H1 (cell line): Measurements from ENCODE around the gene SETDB2. TPM values are rescaled to one million over a fixed set of nuclear protein-coding genes. Genes with fewer than 3 reads are reported as not detected.

Experiments used
- CTCF ChIA-PET: fragments of 300-600 bp; sonication (Branson Sonifier 250); formaldehyde crosslinking; loops from one replicate; lab custom pipeline; 2021; ENCODE audit not compliant: partially characterized antibody; lab: Charles Lee
- POLR2A ChIA-PET: fragments of 300-600 bp; sonication (Branson Sonifier 250); formaldehyde crosslinking; loops from one replicate; lab custom pipeline; 2021; ENCODE audit warnings: inconsistent platforms; ENCODE audit not compliant: partially characterized antibody; lab: Charles Lee
- DNase-seq, 2 experiments: peaks; one replicate each; pipeline versions ENCODE4 v3.0.0 to v3.0.0-alpha.2; 2010 to 2022; ENCODE audit warnings: low spot score in 2 of 2, low read depth in 1 of 2, mixed read lengths in 1 of 2
- FAIRE-seq: peaks from 2 replicates; lab custom pipeline; 2011; peaks lifted over from hg19 to GRCh38; lab: Jason Lieb, UNC
- H2AFZ ChIP-seq: 2 replicates; pipeline ENCODE4 v1.8.1; 2012; ENCODE audit warnings: low read length, inconsistent platforms
- H2AK5ac ChIP-seq: 2 replicates; pipeline ENCODE4 v1.6.1; 2013; ENCODE audit warnings: low read depth, low read length
- H2BK120ac ChIP-seq: replicated peaks from 2 replicates; pipeline ENCODE3; 2013; ENCODE audit warnings: low read depth, low read length, inconsistent platforms
- H2BK12ac ChIP-seq: 2 replicates; pipeline ENCODE4 v1.6.1; 2013; ENCODE audit warnings: low read depth, low read length
- H2BK15ac ChIP-seq: 2 replicates; pipeline ENCODE4 v1.6.1; 2013; ENCODE audit warnings: low read length
- H2BK20ac ChIP-seq: 2 replicates; pipeline ENCODE4 v1.6.1; 2013; ENCODE audit warnings: low read length
- H2BK5ac ChIP-seq: 2 replicates; pipeline ENCODE4 v1.6.1; 2013; ENCODE audit warnings: low read depth, low read length
- H3K14ac ChIP-seq: 2 replicates; pipeline ENCODE4 v1.6.1; 2013; ENCODE audit warnings: inconsistent platforms; ENCODE audit not compliant: insufficient read length
- H3K18ac ChIP-seq: 2 replicates; pipeline ENCODE4 v1.6.1; 2013; ENCODE audit warnings: low read length; ENCODE audit errors: extremely low read depth
- H3K23ac ChIP-seq: 2 replicates; pipeline ENCODE4 v1.6.1; 2013; ENCODE audit warnings: inconsistent platforms; ENCODE audit not compliant: insufficient read length
- H3K23me2 ChIP-seq: 2 replicates; pipeline ENCODE4 v1.6.1; 2013; ENCODE audit warnings: low read depth, low read length
- H3K27ac ChIP-seq: 2 replicates; pipeline ENCODE4 v1.6.1; 2011; ENCODE audit warnings: low read depth, low read length, inconsistent platforms
- H3K27me3 ChIP-seq, 4 experiments: replicated peaks in 1 of 4; 1 replicate in 1 of 4; 2 replicates in 3 of 4; pipeline versions ENCODE4 v1.6.1 to v1.8.1; 2011 to 2013; ENCODE audit warnings: low read length in 3 of 4, mild to moderate bottlenecking in 3 of 4, inconsistent platforms in 2 of 4, mixed read lengths in 2 of 4, moderate library complexity in 1 of 4; ENCODE audit not compliant: control insufficient read depth in 3 of 4, insufficient read depth in 3 of 4; ENCODE audit errors: extremely low read depth in 1 of 4
- H3K36me3 ChIP-seq, 4 experiments: 2 replicates each; pipeline versions ENCODE4 v1.6.1 to v1.8.1; 2011 to 2013; ENCODE audit warnings: mild to moderate bottlenecking in 4 of 4, low read length in 3 of 4, moderate library complexity in 2 of 4, control low read depth in 1 of 4, inconsistent platforms in 1 of 4; ENCODE audit not compliant: insufficient read depth in 4 of 4, control insufficient read depth in 2 of 4
- H3K4ac ChIP-seq: replicated peaks from 2 replicates; pipeline ENCODE3; 2013; ENCODE audit warnings: low read length, low read depth, mixed read lengths, inconsistent platforms; ENCODE audit not compliant: insufficient read length
- H3K4me1 ChIP-seq, 4 experiments: replicated peaks in 1 of 4; 1 replicate in 1 of 4; 2 replicates in 3 of 4; pipeline versions ENCODE4 v1.6.1 to v1.8.1; 2011 to 2013; ENCODE audit warnings: low read length in 3 of 4, inconsistent platforms in 2 of 4, mixed read lengths in 1 of 4; ENCODE audit not compliant: insufficient read depth in 4 of 4, control insufficient read depth in 3 of 4
- H3K4me2 ChIP-seq, 2 experiments: 2 replicates each; pipeline versions ENCODE4 v1.6.1 to v1.8.1; 2011 to 2013; ENCODE audit warnings: low read depth in 2 of 2, low read length in 2 of 2, control low read depth in 1 of 2, inconsistent platforms in 1 of 2, mild to moderate bottlenecking in 1 of 2; ENCODE audit not compliant: insufficient read depth in 1 of 2
- H3K4me3 ChIP-seq, 4 experiments: fragments of 200-600, 300-600 bp in 1 of 4; sonication (generic), shearing (Covaris generic), sonication (Bioruptor Twin) in 1 of 4; 2 replicates each; pipeline versions ENCODE4 v1.5.1 to v1.8.1; 2011 to 2016; ENCODE audit warnings: low read length in 4 of 4, low read depth in 3 of 4, control low read depth in 2 of 4, inconsistent platforms in 2 of 4, mild to moderate bottlenecking in 2 of 4, mixed read lengths in 1 of 4, moderate library complexity in 1 of 4; ENCODE audit not compliant: insufficient read depth in 2 of 4; ENCODE audit errors: extremely low read depth in 1 of 4
- H3K56ac ChIP-seq: replicated peaks from 2 replicates; pipeline ENCODE3; 2013; ENCODE audit warnings: low read depth, mild to moderate bottlenecking, mixed read lengths, low read length, inconsistent platforms; ENCODE audit not compliant: insufficient read length
- H3K79me1 ChIP-seq: 2 replicates; pipeline ENCODE4 v1.6.1; 2013; ENCODE audit warnings: low read depth, low read length, control low read depth
- H3K79me2 ChIP-seq, 2 experiments: 2 replicates each; pipeline versions ENCODE4 v1.6.1 to v1.8.1; 2012 to 2013; ENCODE audit warnings: low read length in 2 of 2, mild to moderate bottlenecking in 2 of 2, inconsistent platforms in 1 of 2; ENCODE audit not compliant: insufficient read depth in 2 of 2, control insufficient read depth in 1 of 2
- H3K9ac ChIP-seq, 4 experiments: replicated peaks in 1 of 4; 1 replicate in 1 of 4; 2 replicates in 3 of 4; pipeline versions ENCODE4 v1.6.1 to v1.8.1; 2011 to 2013; ENCODE audit warnings: low read depth in 3 of 4, low read length in 3 of 4, control low read depth in 2 of 4, mild to moderate bottlenecking in 2 of 4, moderate library complexity in 2 of 4, inconsistent platforms in 1 of 4; ENCODE audit errors: extremely low read depth in 1 of 4
- H3K9me3 ChIP-seq, 2 experiments: 2 replicates each; pipeline versions ENCODE4 v1.6.1 to v1.8.1; 2012 to 2013; ENCODE audit warnings: mild to moderate bottlenecking in 2 of 2, moderate library complexity in 2 of 2, control low read depth in 1 of 2, inconsistent platforms in 1 of 2, low read depth in 1 of 2, low read length in 1 of 2, mixed read lengths in 1 of 2; ENCODE audit not compliant: insufficient read depth in 2 of 2
- H4K20me1 ChIP-seq, 2 experiments: replicated peaks in 1 of 2; 2 replicates each; pipeline versions ENCODE3 to v1.8.1; 2011 to 2013; ENCODE audit warnings: inconsistent platforms in 2 of 2, low read length in 2 of 2, mild to moderate bottlenecking in 1 of 2; ENCODE audit not compliant: insufficient read depth in 2 of 2, control insufficient read depth in 1 of 2
- H4K5ac ChIP-seq: 2 replicates; pipeline ENCODE4 v1.6.1; 2013; ENCODE audit warnings: low read length, low read depth, mixed read lengths, inconsistent platforms; ENCODE audit not compliant: insufficient read length
- H4K8ac ChIP-seq: 2 replicates; pipeline ENCODE4 v1.8.0; 2013; ENCODE audit warnings: mild to moderate bottlenecking, moderate library complexity, low read length, inconsistent platforms; ENCODE audit not compliant: insufficient read depth; ENCODE audit errors: extremely low read depth
- H4K91ac ChIP-seq: replicated peaks from 2 replicates; pipeline ENCODE3; 2013; ENCODE audit warnings: low read length, mixed read lengths, inconsistent platforms; ENCODE audit not compliant: insufficient read length
- ATF2 ChIP-seq: IDR thresholded peaks from 2 replicates; pipeline ENCODE4 v1.6.1; 2012; ENCODE audit warnings: low read length, inconsistent platforms
- CREB1 ChIP-seq: IDR thresholded peaks from 2 replicates; pipeline ENCODE4 v1.6.1; 2012; ENCODE audit warnings: inconsistent platforms
- CTBP2 ChIP-seq: IDR thresholded peaks from 2 replicates; pipeline ENCODE4 v1.7.0; 2011; ENCODE audit warnings: borderline replicate concordance, mild to moderate bottlenecking, moderate library complexity, mixed read lengths, low read length; ENCODE audit not compliant: insufficient read depth, insufficient read length
- KDM4A ChIP-seq: IDR thresholded peaks from one replicate; pipeline ENCODE4 v1.7.1; 2012; ENCODE audit warnings: low read depth, mild to moderate bottlenecking, moderate library complexity, low read length, inconsistent platforms; ENCODE audit not compliant: severe bottlenecking
- POLR2AphosphoS5 ChIP-seq: IDR thresholded peaks from 2 replicates; pipeline ENCODE4 v1.6.1; 2011; ENCODE audit warnings: low read depth, low read length
- POU5F1 ChIP-seq: IDR thresholded peaks from 2 replicates; pipeline ENCODE4 v1.6.1; 2011; ENCODE audit warnings: low read depth, mild to moderate bottlenecking, low read length, moderate library complexity
- RBBP5 ChIP-seq: IDR thresholded peaks from 2 replicates; pipeline ENCODE4 v1.7.1; 2012; ENCODE audit warnings: low read depth, mild to moderate bottlenecking, inconsistent platforms, low read length, moderate library complexity, borderline replicate concordance
- RFX5 ChIP-seq: IDR thresholded peaks from 2 replicates; pipeline ENCODE4 v1.6.1; 2011; ENCODE audit warnings: low read depth, low read length, improper control_type of control experiment, borderline replicate concordance
- SP1 ChIP-seq: IDR thresholded peaks from 2 replicates; pipeline ENCODE4 v1.6.1; 2011; ENCODE audit warnings: low read depth, low read length
- SP4 ChIP-seq: IDR thresholded peaks from 2 replicates; pipeline ENCODE4 v1.6.1; 2012; ENCODE audit warnings: low read length, inconsistent platforms
- SUZ12 ChIP-seq: fragments of 200-600 bp; sonication (generic); IDR thresholded peaks from 2 replicates; pipeline ENCODE4 v1.6.1; 2012; ENCODE audit warnings: mild to moderate bottlenecking, inconsistent platforms, low read length, moderate library complexity, mixed read lengths
- TAF7 ChIP-seq: optimal IDR thresholded peaks from 2 replicates; pipeline ENCODE3; 2011; ENCODE audit warnings: low read depth, mild to moderate bottlenecking, inconsistent platforms, low read length, moderate library complexity, borderline replicate concordance
- TBP ChIP-seq: IDR thresholded peaks from 2 replicates; pipeline ENCODE4 v1.6.1; 2011; ENCODE audit warnings: low read depth, low read length, improper control_type of control experiment
- TEAD4 ChIP-seq: IDR thresholded peaks from 2 replicates; pipeline ENCODE4 v1.6.1; 2012; ENCODE audit warnings: low read depth, low read length, inconsistent platforms, mixed read lengths
- WGBS, 2 experiments: shearing (Covaris generic) in 1 of 2; methylation state at CpG; one replicate each; pipeline versions ENCODE4 v1.1.6 to v1.1.7; 2013 to 2015; ENCODE audit warnings: low lambda C conversion rate in 2 of 2, mixed read lengths in 2 of 2, inconsistent platforms in 1 of 2, low coverage in 1 of 2, missing lambda C conversion rate in 1 of 2; ENCODE audit not compliant: insufficient replicate concordance in 2 of 2, insufficient coverage in 1 of 2, insufficient read length in 1 of 2; ENCODE audit errors: extremely low coverage in 1 of 2, missing lambda C conversion rate in 1 of 2; 5-methylcytosine and 5-hydroxymethylcytosine counted together
- polyA plus RNA-seq, 7 experiments: library from polyadenylated mRNA; depleted of rRNA in 3 of 7; stranded (reverse) in 5 of 7; unstranded in 2 of 7; fragments of >200 nt in 5 of 7; fragments of 200-250 nt in 2 of 7; gene quantifications; 1 replicate in 5 of 7; 2 replicates in 1 of 7; 4 replicates in 1 of 7; pipeline versions ENCODE4 v1.2.1 to v1.2.3, GENCODE V29; 2011 to 2013; ENCODE audit warnings: missing spikeins in 2 of 7, mixed read lengths in 2 of 7
- total RNA-seq: library from RNA; stranded (reverse); fragmentation: NEBNext Ultra II Directional; extraction: Animal tissue kit (Norgen Biotek cat#: 25700); gene quantifications from 2 replicates; pipeline ENCODE4 v1.2.1, GENCODE V29; 2021

SETDB2 gene
- total and polyA plus RNA-seq, 2 of the 8 experiments (the other 6 are each of a cell fraction or from before 2014, with no cell fraction given), result 1.2 to 6.1 TPM

GRCh38 chr13:49409008-49409407 is 35.1 kb upstream of the SETDB2 start:
- no peak overlapping the region for H3K4ac ChIP-seq
- no peak overlapping the region for H4K8ac ChIP-seq
- no peak overlapping the region for H3K23ac ChIP-seq
- H4K20me1 ChIP-seq, result peaks cover 0 to 3% of the 10 kb centered on the region in 2 experiments
- no peak overlapping the region for H2BK15ac ChIP-seq
- no peak overlapping the region for H3K18ac ChIP-seq
- H3K23me2 ChIP-seq, result no peaks in the 10 kb centered on the region
- no peaks in the 10 kb centered on the region for H3K9me3 ChIP-seq
- no peak overlapping the region for H2AFZ ChIP-seq
- H4K91ac ChIP-seq, result no peak overlapping the region
- H3K9ac ChIP-seq, result no peak overlapping the region
- H2BK5ac ChIP-seq, result no peak overlapping the region
- H3K79me2 ChIP-seq, result no peaks in the 10 kb centered on the region
- no peak overlapping the region for H3K27ac ChIP-seq
- POLR2A ChIA-PET, result no interaction called here
- 85% methylated on average over 3 of the region's 3 CpGs; no CpG with 5 or more reads in 1 of the 2 experiments for WGBS, 2 experiments
- no peak overlapping the region for H3K56ac ChIP-seq
- no peak overlapping the region for H3K14ac ChIP-seq
- no peak overlapping the region for H3K4me3 ChIP-seq
- no peak overlapping the region for H2AK5ac ChIP-seq
- H2BK120ac ChIP-seq, result no peak overlapping the region
- no peak overlapping the region for H3K4me2 ChIP-seq
- H3K4me1 ChIP-seq, result peaks cover 0 to 5% (median 2%) of the 10 kb centered on the region in 4 experiments; a peak in 4 of 7 replicates
- H4K5ac ChIP-seq, result no peak overlapping the region
- H2BK12ac ChIP-seq, result no peak overlapping the region
- CTCF ChIA-PET, result no interaction called here
- H3K27me3 ChIP-seq, result peaks cover 15 to 51% (median 33%) of the 10 kb centered on the region in 4 experiments
- H2BK20ac ChIP-seq, result no peak overlapping the region
- FAIRE-seq (no peak), DNase-seq (no peak)
- H3K79me1 ChIP-seq, result no peaks in the 10 kb centered on the region
- H3K36me3 ChIP-seq, result no peaks in the 10 kb centered on the region
- TF ChIP-seq TEAD4 (no peak), POU5F1 (no peak), CREB1 (no peak), SP4 (no peak), TBP (no peak), CTBP2 (no peak), SUZ12 (no peak), RBBP5 (no peak), KDM4A (no peak), ATF2 (no peak), RFX5 (no peak), POLR2AphosphoS5 (no peak), TAF7 (no peak), SP1 (no peak)
